GM18508 (cell line): ENCODE data around the gene GBX1.

Experiments
- ATAC-seq: cut with Tn5 transposase; IDR thresholded peaks from one replicate; pipeline ENCODE4 v1.9.1; 2021; ENCODE audit warnings: moderate number of reproducible peaks; ENCODE audit not compliant: insufficient read depth, unreplicated experiment

Gene GBX1

DNA sequence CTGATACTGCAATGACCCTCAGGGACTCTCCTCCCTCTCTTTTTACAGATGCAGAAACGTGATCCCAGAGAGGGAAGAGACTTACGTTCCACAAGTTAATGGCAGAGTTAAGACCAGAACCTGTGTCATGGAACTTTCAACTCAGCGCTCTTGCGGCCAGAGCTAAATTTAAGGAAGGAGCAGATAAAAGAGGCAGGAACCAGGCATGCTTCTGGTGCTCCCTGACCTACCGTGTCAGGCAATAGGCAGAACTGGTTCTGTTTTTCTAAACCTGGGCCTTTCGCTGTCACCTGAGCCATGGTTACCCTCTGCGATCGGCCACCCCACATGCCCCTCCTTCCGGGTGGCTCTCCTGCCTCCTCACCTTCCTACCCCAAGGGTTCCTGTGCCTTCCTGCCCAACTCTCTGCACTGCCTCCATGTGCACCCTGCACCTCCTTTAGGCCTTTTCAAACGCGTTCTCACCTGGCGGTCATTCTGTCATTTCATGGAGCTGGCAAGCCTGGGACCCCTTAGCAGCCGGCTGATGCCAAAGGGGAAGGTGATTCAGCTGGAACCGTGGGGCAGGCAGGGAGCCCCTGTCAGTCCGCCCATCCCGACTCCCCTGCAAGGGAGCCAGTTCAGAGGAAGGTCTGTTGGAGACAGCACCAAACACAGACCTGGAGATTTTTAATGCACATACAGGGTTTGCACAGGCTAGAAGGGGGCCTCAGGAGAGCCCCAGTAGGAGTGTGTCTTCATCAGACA lies 7.7 kb upstream of the GBX1 start:
- no peak for ATAC-seq

DNA sequence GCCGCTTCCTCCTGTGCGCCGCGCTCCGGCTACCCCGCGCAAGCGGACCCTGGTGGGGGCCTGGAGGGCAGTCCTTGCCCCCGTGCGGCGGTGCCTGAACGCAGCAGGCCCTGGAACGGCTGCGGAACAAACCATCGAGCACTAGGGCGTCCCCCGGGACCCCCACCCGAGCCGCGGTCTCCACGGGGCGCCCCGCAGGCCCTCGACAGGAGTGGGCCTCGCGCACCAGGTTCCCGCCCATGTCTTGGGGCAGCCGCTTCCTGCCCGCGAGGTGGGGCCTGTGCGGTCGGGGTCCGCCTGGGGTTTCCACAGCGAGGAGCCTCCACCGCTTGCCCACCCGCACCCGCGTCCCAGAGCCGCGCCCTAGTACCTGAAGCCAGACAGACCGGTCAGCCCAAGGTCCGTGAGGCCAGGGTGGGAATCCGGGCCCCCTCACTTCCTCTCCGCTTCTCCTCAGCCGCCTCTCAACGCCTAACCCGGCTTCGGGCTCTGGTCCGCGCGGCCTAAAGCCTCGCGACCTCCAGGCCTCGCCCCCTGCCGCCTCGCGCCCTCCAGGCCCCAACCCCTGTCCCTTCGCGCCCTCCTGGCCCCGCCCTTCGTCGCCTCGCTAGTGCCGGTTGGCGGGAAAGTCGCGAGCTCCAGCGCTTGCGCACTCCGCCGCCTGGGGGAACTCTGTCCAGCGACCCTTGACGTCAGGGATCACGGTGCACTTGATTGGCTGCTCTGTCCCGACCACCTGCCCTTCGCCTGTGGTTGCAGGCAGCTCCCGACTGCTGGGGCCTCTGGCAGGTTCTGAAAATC lies 7.0 kb upstream of the GBX1 start:
- no peak for ATAC-seq

DNA sequence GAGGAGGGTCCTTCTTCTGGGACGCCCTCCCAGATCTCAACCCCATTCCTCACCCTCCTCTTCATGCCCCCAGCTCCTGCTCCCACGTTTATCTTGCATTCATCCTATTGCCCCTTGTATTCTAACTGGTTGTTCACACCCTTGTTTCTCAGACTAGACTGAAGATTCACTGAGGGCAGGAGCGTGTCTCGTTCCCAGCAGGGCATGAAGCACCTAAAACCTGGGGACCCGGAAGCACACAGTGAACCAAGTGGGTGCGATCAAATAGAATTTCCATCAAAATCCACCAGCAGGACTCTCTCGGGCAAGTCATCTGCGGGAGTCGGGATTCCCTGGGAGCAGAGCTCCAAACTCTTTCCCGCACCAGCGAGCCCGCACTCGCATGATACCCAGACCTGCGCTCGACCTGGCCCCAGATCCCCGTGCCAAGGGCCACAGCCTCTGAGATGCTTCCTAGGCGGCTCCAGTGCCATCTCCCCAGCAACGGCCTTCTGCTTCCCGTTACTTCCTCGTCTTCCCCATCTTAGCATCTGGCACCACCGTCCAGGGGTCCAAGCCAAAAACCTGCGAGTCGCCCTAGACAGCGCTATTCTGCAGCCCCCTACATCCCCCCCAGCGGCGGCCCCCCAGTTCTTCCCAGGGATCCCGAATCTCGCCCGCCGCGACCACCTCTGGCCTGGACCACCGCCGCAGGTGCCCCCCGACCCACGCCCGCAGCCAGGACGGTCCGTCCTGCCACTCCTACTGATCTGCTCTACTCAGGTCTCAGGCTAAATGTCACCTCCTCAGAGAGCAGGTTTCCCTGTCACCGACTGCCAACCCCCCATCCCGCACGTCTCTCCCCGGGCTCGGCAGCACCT lies 6.1 kb upstream of the GBX1 start:
- ATAC-seq, result no peak

DNA sequence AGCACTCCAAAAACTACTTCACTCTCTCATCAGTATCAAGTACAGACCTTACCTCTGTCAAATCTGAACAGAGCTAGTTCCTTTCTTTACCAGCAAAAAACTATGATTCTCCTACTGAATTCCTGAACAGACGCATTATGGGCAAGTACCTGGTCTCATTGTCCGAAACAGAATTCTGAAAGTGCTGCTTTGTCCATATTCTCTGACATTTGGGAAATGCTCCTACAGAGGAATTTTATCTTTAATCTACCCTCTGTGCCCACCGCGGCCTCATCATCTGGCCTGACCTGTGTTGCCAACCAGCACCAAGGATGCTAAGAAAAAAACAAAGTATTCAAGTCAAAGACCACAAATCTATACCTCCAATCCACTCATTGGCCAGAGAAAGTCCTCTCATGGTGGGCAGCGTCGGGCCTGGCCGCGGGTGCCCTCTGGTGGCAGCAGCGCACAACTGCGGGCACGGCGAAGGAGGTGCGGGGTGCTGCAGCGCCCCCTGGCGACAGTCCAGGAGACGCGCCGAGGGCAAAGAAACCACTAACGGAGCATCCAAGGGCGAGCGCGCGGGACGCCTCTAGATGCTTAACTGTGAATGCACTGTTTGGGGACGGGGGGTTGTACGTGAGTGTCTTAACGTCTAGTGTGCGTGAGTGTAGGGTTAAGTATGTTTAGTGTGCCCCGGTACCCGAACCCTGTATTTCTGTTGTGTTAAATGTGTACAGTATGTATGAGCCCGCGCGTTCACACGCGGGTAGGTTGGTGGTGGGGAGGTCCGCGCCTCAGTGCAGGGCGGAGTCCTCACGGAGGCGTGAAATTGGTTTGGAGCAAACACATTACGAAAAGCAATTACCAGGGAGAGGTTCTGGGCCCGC lies 5.0 kb upstream of the GBX1 start:
- ATAC-seq, result no peak

DNA sequence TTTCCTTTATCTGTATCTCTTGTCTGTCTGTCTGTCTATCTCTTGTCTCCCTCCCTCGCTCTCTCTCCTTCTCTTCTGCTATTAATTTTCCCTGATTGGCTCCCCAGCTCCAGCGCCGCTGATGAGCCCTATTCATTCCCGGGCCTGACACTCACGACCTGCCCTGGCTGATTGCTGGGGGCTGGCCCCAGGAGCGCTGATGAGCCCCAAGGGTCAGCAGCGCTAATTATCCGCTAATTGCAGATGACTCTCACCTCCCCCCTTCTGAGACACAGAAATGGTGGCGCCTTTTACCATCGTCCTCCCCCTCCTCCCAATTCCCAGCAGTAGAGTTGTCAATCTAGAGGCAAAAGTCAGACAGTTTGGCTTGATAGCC lies 1.3 kb upstream of the GBX1 start:
- ATAC-seq, result no peak

- ATAC-seq, result no peak
Measured at GRCh38 chr7:151168003-151168786, 701 bp upstream of the GBX1 start.

DNA sequence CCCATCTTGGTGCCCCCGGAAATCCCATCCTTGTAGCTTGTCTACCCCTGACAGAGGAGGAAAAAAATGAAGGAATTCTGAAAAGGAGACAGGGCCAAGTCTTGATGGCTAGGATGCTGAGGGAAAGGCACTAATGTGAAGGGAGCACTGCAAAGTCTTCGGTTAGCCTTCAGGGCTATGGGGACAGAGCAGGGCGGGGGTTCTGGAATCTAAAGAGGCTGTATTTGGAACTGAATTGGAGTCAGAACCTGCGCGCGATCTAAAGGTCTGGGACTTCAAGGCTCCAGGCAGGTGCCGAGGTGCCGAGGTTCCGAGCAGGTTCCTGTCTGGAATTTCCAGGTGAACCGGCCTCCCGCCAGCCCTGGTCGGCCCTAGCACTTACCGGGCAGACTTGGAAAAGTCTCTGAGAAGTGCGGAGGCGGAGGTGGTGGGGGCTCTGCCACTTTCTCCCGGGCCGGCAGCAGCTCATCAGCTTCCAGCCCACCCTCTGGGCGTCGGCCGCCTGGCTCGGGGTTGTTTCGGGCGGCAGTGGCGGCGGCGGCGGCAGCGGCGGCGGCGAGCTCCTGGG lies 781 bp downstream of the GBX1 start:
- no peak for ATAC-seq

GRCh38 chr7:151161757-151162156 lies 5.7 kb downstream of the GBX1 start:
- no peak for ATAC-seq

DNA sequence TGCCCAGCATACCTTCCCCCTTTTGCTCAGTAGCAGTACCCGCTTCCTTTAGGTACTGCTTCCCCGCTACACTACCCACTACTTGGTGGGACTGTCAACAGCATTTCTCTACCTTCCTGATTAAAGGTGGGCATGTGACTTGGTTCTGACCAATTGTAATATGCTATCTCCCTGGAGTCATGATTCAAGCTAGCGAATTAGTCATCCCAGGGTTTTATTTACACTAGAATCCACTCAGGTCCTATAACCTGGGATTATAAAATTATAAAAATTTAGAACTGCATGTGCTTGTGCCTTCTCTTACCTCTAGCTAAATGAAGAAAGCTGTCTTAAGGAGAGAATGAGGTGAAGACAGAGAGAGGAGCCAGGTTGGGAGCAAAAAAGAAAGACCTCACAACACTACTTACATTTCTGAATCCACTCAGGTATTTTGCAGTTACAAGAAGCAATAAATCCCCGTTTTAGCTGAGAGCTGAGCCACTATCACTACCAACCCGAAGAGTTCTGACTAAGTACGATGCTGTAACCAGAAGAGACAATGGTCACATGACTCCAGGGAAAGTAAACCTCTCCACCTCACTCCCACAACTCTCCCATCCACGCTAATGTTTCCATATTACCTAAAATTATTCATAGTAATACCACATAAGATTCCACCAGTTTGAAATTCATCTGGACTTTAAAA lies 9.7 kb downstream of the GBX1 start:
- ATAC-seq, result no peak

GRCh38 chr7:151152643-151153513 lies 14.6 kb downstream of the GBX1 start:
- no peak for ATAC-seq

- no peak for ATAC-seq
Measured at GRCh38 chr7:151150388-151150787, 17.1 kb downstream of the GBX1 start.

DNA sequence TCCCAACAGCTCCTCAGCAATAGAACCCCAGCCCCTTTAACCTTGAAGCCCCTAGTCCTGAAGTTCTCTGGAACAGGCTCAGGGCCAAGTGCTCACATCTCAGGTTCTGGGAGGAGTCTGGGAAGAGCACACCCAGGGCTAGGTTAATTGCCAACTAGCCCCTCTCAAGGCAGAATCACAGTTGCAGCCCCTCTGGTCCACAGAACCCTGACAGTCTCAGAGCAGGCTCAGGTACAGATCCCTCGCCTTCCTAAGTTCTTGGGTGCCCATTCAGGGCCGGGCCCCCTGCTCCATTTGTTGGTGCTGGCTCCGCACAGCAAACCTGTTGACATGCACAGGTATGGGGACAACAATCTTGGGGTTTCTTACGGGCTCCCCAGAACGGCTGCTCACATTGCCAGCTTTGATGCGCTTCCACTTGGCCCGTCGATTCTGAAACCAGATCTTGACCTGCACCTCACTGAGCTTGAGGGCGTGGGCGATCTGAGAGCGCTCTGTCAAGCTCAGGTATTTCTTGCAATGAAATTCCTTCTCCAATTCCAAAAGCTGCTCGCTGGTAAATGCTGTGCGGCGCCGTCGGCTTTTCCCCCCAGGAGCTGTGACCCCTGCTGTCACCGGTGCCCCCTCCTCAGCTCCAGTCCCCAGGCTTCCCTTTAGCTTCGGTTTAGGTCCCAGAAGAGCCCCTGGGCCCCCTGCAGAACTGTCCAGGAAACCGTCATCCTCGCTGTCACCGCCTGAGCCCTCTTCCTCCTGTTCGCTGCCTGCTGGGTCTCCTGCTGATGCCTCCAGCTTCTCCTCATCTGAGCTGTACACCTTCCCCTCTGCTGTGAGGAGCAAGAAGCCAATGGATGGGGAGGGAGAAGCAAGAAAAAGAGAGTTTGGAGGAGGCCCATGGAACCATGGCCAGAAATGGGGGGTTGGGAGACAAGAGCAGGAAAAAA lies 18.9 kb downstream of the GBX1 start:
- ATAC-seq, result no peak

DNA sequence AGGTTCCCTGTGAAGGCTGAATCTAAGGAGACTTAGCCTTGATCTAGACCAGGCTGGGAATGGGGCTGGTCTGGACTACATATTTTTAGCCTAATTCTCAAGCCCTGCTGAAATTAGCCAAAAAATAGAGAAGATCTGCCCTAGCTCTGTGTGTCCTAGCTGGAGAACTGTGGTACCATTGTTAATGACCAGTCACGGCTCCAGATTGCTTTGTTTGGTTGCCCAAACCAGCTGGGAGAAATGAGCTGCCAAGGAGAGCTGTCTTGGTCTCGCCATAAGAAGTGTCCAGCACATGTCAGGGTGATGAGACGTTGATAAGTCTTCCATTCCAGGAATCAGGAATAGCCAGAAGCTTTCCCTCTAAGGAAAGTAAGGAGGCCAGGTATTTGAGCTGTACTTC lies 20.7 kb downstream of the GBX1 start:
- no peak for ATAC-seq

DNA sequence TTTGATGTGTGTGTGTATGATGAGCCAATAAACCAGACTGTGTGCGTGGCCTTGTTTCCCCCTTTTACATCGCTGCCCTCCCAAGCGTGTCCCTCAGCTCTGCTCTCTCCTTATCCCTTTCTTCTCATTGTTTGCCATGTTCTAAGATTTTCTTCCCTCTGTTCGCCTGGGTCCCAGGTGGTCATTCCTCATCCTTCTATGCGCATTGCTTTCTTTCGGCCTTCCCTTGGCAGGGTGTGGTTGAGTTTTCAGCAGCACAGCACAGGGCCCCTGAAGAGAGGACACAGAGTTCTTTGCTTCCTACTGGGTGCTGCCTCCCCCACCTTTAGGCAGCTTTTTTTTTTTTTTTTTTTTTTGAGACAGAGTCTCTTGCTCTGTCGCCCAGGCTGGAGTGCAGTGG lies 23.1 kb downstream of the GBX1 start:
- ATAC-seq, result no peak

- no peak for ATAC-seq
Measured at GRCh38 chr7:151143261-151144015, 24.1 kb downstream of the GBX1 start.

- no peak for ATAC-seq
Measured at GRCh38 chr7:151142686-151143040, 24.8 kb downstream of the GBX1 start.
